T-cell (primary cell): ENCODE measurements around the gene TMEM129. TPM values are rescaled to one million over a fixed set of nuclear protein-coding genes. Genes with fewer than 3 reads are reported as not detected.

Experiments
- ATAC-seq, 4 experiments: fragments of 200-7000 bp in 3 of 4; fragments of 150-1000 bp in 1 of 4; cut with Tn5 transposase; replicated peaks in 1 of 4; 1 replicate in 3 of 4; 2 replicates in 1 of 4; pipeline ENCODE4 v1.10.0; 2021; ENCODE audit warnings: moderate library complexity in 3 of 4, mild to moderate bottlenecking in 2 of 4, moderate number of reproducible peaks in 1 of 4
- CTCF ChIA-PET, 2 donors: fragments of 300-600 bp; sonication (Branson Sonifier 250); formaldehyde crosslinking; loops; one replicate each; lab custom pipeline; 2022; ENCODE audit warnings: antibody characterized with exemption in 2 of 2; lab: Charles Lee
- POLR2A ChIA-PET, 2 donors: fragments of 300-600 bp; sonication (Branson Sonifier 250); formaldehyde crosslinking; loops; one replicate each; lab custom pipeline; 2022; ENCODE audit warnings: antibody characterized with exemption in 2 of 2; lab: Charles Lee
- DNase-seq, 35 experiments: peaks; one replicate each; pipeline versions ENCODE4 v3.0.0 to v3.0.0-alpha.2; 2013 to 2023
- H3K27ac ChIP-seq: one replicate; pipeline ENCODE4 v1.5.1; 2013; ENCODE audit warnings: low read length
- H3K27me3 ChIP-seq, 2 experiments: replicated peaks in 1 of 2; 1 replicate in 1 of 2; 2 replicates in 1 of 2; pipeline versions ENCODE4 v1.6.1 to v1.7.0; 2013; ENCODE audit warnings: low read length in 1 of 2, mixed read lengths in 1 of 2; ENCODE audit not compliant: control insufficient read depth in 2 of 2, insufficient read depth in 2 of 2; ENCODE audit errors: extremely low read depth in 1 of 2
- H3K36me3 ChIP-seq, 2 donors: 1 replicate in 1 of 2; 2 replicates in 1 of 2; pipeline versions ENCODE4 v1.6.1 to v1.7.0; 2013; ENCODE audit warnings: low read length in 1 of 2; ENCODE audit not compliant: control insufficient read depth in 2 of 2, insufficient read depth in 1 of 2; ENCODE audit errors: extremely low read depth in 1 of 2
- H3K4me1 ChIP-seq, 2 experiments: 1 replicate in 1 of 2; 2 replicates in 1 of 2; pipeline versions ENCODE4 v1.6.1 to v1.7.0; 2013; ENCODE audit warnings: low read length in 2 of 2, mixed read lengths in 1 of 2; ENCODE audit not compliant: insufficient read depth in 2 of 2, control insufficient read depth in 1 of 2; ENCODE audit errors: extremely low read depth in 1 of 2
- H3K4me3 ChIP-seq, 2 donors: 1 replicate in 1 of 2; 2 replicates in 1 of 2; pipeline versions ENCODE4 v1.5.1 to v1.7.0; 2013; ENCODE audit warnings: mild to moderate bottlenecking in 2 of 2, low read length in 1 of 2, moderate library complexity in 1 of 2; ENCODE audit not compliant: control insufficient read depth in 1 of 2; ENCODE audit errors: extremely low read depth in 1 of 2
- H3K9me3 ChIP-seq: 2 replicates; pipeline ENCODE4 v1.7.0; 2013
- H3K27ac Mint-ChIP-seq, 2 donors: one replicate each; pipeline ENCODE4 v1.8.0; 2020 to 2021; ENCODE audit warnings: mild to moderate bottlenecking in 2 of 2, mixed read lengths in 2 of 2
- H3K27me3 Mint-ChIP-seq, 2 donors: one replicate each; pipeline ENCODE4 v1.8.0; 2021 to 2022; ENCODE audit warnings: mixed read lengths in 2 of 2
- H3K36me3 Mint-ChIP-seq: one replicate; pipeline ENCODE4 v1.8.0; 2021; ENCODE audit warnings: mixed read lengths
- H3K4me1 Mint-ChIP-seq, 3 donors: one replicate each; pipeline ENCODE4 v1.8.0; 2020 to 2022; ENCODE audit warnings: mixed read lengths in 3 of 3, mild to moderate bottlenecking in 1 of 3
- H3K4me3 Mint-ChIP-seq, 3 donors: one replicate each; pipeline ENCODE4 v1.8.0; 2020 to 2022; ENCODE audit warnings: mild to moderate bottlenecking in 3 of 3, mixed read lengths in 3 of 3, moderate library complexity in 3 of 3
- H3K9me3 Mint-ChIP-seq, 3 donors: one replicate each; pipeline ENCODE4 v1.8.0; 2020 to 2022; ENCODE audit warnings: mixed read lengths in 3 of 3
- WGBS: methylation state at CpG from one replicate; pipeline ENCODE4 v1.1.5; 2013; ENCODE audit warnings: missing lambda C conversion rate; ENCODE audit not compliant: insufficient coverage; 5-methylcytosine and 5-hydroxymethylcytosine counted together
- total RNA-seq, 35 experiments: library from RNA in 6 of 35; stranded (reverse) in 6 of 35; fragments of 120-200 nt in 1 of 35; gene quantifications; one replicate each; pipeline versions ENCODE4 v1.2.1 to v1.2.4 and lab custom pipeline; 2013 to 2026

TMEM129 gene
- total RNA-seq, 5 donors from 2014 or later (not counting 1 experiment from before 2014, with no cell fraction given) = 22.9 to 49.4 (median 46.3) TPM

GRCh38 chr4:1716065-1716945 is 4.8 kb downstream of the TMEM129 start:
- ATAC-seq (no peak), DNase-seq (no peak)
- 96% methylated on average over 8 of the region's 15 CpGs for WGBS
- Histone ChIP-seq H3K36me3 (peaks cover 11 to 19% of the 10 kb centered on the region in 2 donors), H3K9me3 (no peaks in the 10 kb centered on the region), H3K27ac (no peak overlapping the region), H3K27me3 (no peaks in the 10 kb centered on the region), H3K4me1 (peaks cover 12 to 60% of the 10 kb centered on the region in 2 experiments), H3K4me3 (no peak overlapping the region)
- CTCF ChIA-PET = no interaction called here
- peaks cover 2% of the 10 kb centered on the region for H3K36me3 Mint-ChIP-seq
- POLR2A ChIA-PET = no interaction called here
- no peak overlapping the region for H3K27ac Mint-ChIP-seq
- H3K4me3 Mint-ChIP-seq = no peak overlapping the region
- H3K4me1 Mint-ChIP-seq = peaks cover 23 to 54% (median 52%) of the 10 kb centered on the region in 3 donors
- H3K27me3 Mint-ChIP-seq = no peaks in the 10 kb centered on the region
- H3K9me3 Mint-ChIP-seq = no peaks in the 10 kb centered on the region

DNA sequence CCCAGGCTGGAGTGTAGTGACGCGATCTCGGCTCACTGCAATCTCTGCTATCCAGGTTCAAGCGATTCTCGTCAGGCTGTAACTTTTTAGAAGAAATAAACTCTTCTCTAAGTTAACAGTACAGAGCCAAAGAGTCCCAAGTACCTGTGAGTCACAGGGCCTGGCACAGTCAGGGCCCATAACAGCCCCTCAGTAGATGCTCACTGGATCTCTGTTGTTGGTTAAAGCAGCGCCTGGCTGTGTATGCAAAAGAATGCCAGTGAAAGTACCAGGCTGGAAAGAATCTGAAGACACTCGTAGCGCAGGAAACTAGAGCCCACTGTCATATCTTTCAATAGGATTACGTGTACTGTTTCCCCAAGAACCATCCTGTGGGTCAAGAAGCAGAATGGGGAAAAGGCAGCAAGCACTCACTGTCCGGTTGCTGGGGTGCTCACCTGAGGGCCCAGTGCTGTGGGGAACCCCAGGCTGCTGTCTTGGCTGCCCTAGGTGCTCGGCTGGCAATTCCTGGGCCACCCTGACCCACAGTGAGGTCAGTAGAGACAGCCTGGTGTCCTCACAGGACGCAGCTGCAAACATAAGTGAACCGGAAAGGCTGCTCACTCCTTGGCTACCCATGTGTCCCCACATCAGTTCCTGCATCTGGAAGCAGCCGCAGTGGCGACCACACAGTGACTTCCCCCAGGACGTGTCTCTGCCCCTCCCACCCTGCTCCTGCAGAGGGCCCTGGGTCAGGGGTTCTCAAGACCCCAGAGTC is 5.9 kb downstream of the TMEM129 start:
- CTCF ChIA-PET = no interaction called here

GRCh38 chr4:1714303-1715001 is 6.7 kb downstream of the TMEM129 start:
- H3K9me3 ChIP-seq = no peaks in the 10 kb centered on the region
- ATAC-seq (no peak), DNase-seq (no peak)
- no peak overlapping the region for H3K27ac ChIP-seq
- Mint-ChIP-seq H3K36me3 (peaks cover 8% of the 10 kb centered on the region), H3K4me3 (peak overlapping the region; percentile 96), H3K9me3 (no peaks in the 10 kb centered on the region), H3K27ac (peak overlapping the region; percentile 59 to 74), H3K27me3 (no peaks in the 10 kb centered on the region), H3K4me1 (peaks cover 35 to 64% (median 61%) of the 10 kb centered on the region in 3 donors)
- H3K4me3 ChIP-seq = no peak overlapping the region
- WGBS = 58% methylated on average over 4 of the region's 9 CpGs
- H3K4me1 ChIP-seq = peaks cover 14 to 67% of the 10 kb centered on the region in 2 experiments
- ChIA-PET CTCF (interaction anchor here (0.5 to 1.0 kb wide), 4 partner anchors 10 to 1220 kb away, joined by 3 to 5 read pairs (median 4); no protein-coding TSS in a partner anchor), POLR2A (interaction anchor here in 1 of 2 donors (0.5 kb wide), 1 partner anchor 928 kb away, joined by 3 read pairs; no protein-coding TSS in a partner anchor)
- H3K36me3 ChIP-seq = peaks cover 11 to 19% of the 10 kb centered on the region in 2 donors
- no peaks in the 10 kb centered on the region for H3K27me3 ChIP-seq

More for the DNA sequence above, 5.9 kb downstream of the TMEM129 start:
- H3K36me3 Mint-ChIP-seq = peaks cover 4% of the 10 kb centered on the region
- Histone ChIP-seq H3K4me1 (peaks cover 17 to 67% of the 10 kb centered on the region in 2 experiments), H3K4me3 (no peak overlapping the region), H3K9me3 (no peaks in the 10 kb centered on the region), H3K27ac (no peak overlapping the region), H3K36me3 (peaks cover 11 to 19% of the 10 kb centered on the region in 2 donors), H3K27me3 (no peaks in the 10 kb centered on the region)
- peaks cover 33 to 64% (median 61%) of the 10 kb centered on the region in 3 donors for H3K4me1 Mint-ChIP-seq
- H3K27ac Mint-ChIP-seq = peak overlapping the region; percentile 57 to 74
- peak overlapping the region in 2 of 3 donors; percentile 6 to 34 for H3K4me3 Mint-ChIP-seq
- DNase-seq (no peak), ATAC-seq (no peak)
- 57% methylated on average over 10 of the region's 16 CpGs for WGBS
- no peaks in the 10 kb centered on the region for H3K27me3 Mint-ChIP-seq
- H3K9me3 Mint-ChIP-seq = no peaks in the 10 kb centered on the region
- POLR2A ChIA-PET = no interaction called here

DNA sequence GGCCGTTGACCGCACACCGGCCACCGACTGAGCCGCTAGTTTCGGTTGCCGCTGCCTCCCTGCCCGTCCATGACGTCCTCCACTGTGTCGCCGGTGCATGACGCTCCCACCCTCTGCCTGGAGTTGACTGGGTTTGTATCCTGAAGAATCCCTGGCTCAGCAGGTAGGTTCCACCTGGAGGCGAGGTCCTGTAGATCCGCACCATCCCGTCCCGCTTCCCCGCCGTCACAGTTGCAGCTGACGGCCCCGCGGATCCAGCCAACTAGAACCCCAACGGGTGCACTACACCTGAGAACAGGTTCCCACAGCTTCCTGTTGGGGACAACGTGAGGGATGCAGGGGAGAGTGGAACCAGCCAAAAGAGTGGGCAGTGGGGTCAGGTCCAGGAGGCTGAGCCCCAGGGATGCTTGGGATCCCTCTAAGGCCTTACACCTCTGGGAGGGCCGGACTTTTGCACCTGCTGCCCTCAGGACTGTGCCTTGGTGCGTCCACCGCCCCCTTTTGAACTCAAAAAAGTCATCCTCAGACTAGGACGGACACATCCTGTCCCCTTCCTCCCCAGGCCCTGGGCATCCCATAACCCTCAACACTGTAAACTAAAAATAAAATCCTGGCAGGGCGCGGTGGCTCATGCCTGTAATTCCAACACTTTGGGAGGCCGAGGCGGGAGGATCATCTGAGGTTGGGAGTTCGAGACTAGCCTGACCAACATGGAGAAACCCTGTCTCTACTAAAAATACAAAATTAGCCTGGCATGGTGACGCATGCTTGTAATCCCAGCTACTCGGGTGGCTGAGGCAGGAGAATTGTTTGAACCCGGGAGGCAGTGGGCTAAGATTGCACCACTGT is 7.9 kb downstream of the TMEM129 start:
- 9% methylated on average over 31 of the region's 35 CpGs for WGBS
- CTCF ChIA-PET = interaction anchor here in 1 of 2 donors (1.0 to 1.6 kb wide), 2 partner anchors 10 to 20 kb away, joined by 4 to 5 read pairs; no protein-coding TSS in a partner anchor
- Mint-ChIP-seq H3K36me3 (peaks cover 12% of the 10 kb centered on the region), H3K27ac (peak overlapping the region; percentile 96), H3K27me3 (no peaks in the 10 kb centered on the region), H3K9me3 (no peaks in the 10 kb centered on the region), H3K4me3 (peak overlapping the region; percentile 96), H3K4me1 (peaks cover 47 to 69% (median 65%) of the 10 kb centered on the region in 3 donors)
- H3K9me3 ChIP-seq = no peaks in the 10 kb centered on the region
- H3K4me1 ChIP-seq = peaks cover 14 to 68% of the 10 kb centered on the region in 2 experiments
- no peaks in the 10 kb centered on the region for H3K27me3 ChIP-seq
- peak in 1 of 4 experiments; percentile 0 for ATAC-seq
- H3K36me3 ChIP-seq = peaks cover 11 to 15% of the 10 kb centered on the region in 2 donors
- H3K27ac ChIP-seq = peak overlapping the region; percentile 73
- POLR2A ChIA-PET = no interaction called here
- peak in 1 of 35 experiments; percentile 25 for DNase-seq
- peak overlapping the region; percentile 88 to 89 for H3K4me3 ChIP-seq

GRCh38 chr4:1712216-1713002 is 8.7 kb downstream of the TMEM129 start, which contains the start of gene SLBP:
SLBP (minus strand) TSS chr4:1712319; CDS start chr4:1712188, 131 bp downstream.
- H3K4me3 Mint-ChIP-seq = peak within 1 kb of the TSS; percentile 96

More at GRCh38 chr4:1712216-1713002, 8.7 kb downstream of the TMEM129 start, which contains the start of gene SLBP:
- ATAC-seq (peak; percentile 85 to 88 (median 87)), DNase-seq (peak; percentile 94 to 99 (median 98))
- Mint-ChIP-seq H3K27ac (peak within 1 kb of the TSS; percentile 96), H3K4me1 (peaks cover 49 to 70% (median 65%) of the 10 kb centered on the region in 3 donors), H3K36me3 (peaks cover 14% of the 10 kb centered on the region), H3K27me3 (no peaks in the 10 kb centered on the region), H3K9me3 (no peaks in the 10 kb centered on the region)
- Histone ChIP-seq H3K4me1 (peaks cover 14 to 65% of the 10 kb centered on the region in 2 experiments), H3K4me3 (peak within 1 kb of the TSS; percentile 88 to 90), H3K9me3 (no peaks in the 10 kb centered on the region), H3K27ac (peak within 1 kb of the TSS; percentile 73), H3K27me3 (no peaks in the 10 kb centered on the region), H3K36me3 (peaks cover 7 to 10% of the 10 kb centered on the region in 2 donors)
- WGBS = under 1% methylated on average over 93 of the region's 98 CpGs
- CTCF ChIA-PET = interaction anchor here in 1 of 2 donors (1.3 to 1.6 kb wide), 3 partner anchors 9 to 19 kb away, joined by 5 to 14 read pairs (median 8); partner anchors contain the start of genes TACC3 and TMEM129
- POLR2A ChIA-PET = interaction anchor here (0.5 to 1.0 kb wide), 7 partner anchors 9 to 76 kb away, joined by 3 to 14 read pairs (median 4); partner anchors contain the start of genes TMEM129 (in 2 of the 2) and TACC3 (in 1 of the 2)
